Measurements from ENCODE around the gene MSI2.

MSI2 gene

GRCh38 chr17:57335195-57335792, 79.0 kb downstream of the MSI2 start:
- peaks cover 10% of the 10 kb centered on the region for H3K36me3 ChIP-seq (ENCODE audit: insufficient read depth, insufficient read length, low read length)
- DNase-seq (ENCODE audit: low read depth, low spot score) = no peak

GRCh38 chr17:57337390-57337789, 81.1 kb downstream of the MSI2 start:
- Histone ChIP-seq H3K4me3 (ENCODE audit: insufficient read length, low read depth) (no peak overlapping the region), H3K9ac (ENCODE audit: insufficient read length, low read depth) (no peak overlapping the region), H3K4me1 (ENCODE audit: insufficient read depth, insufficient read length) (peaks cover 15% of the 10 kb centered on the region), H3K36me3 (ENCODE audit: insufficient read depth, insufficient read length, low read length) (peaks cover 15% of the 10 kb centered on the region), H3K9me3 (ENCODE audit: insufficient read depth, low read length) (peaks cover 6% of the 10 kb centered on the region; the same call in 1 of the 2 replicates), H3K27me3 (ENCODE audit: insufficient read depth, insufficient read length) (no peaks in the 10 kb centered on the region)
- TF ChIP-seq YY1 (IDR thresholded peaks at IDR 0.05; ENCODE audit: insufficient read depth, insufficient read length) = no peak
- no peak for DNase-seq (ENCODE audit: low read depth, low spot score)

More at GRCh38 chr17:57335195-57335792, 79.0 kb downstream of the MSI2 start:
- H3K27me3 ChIP-seq (ENCODE audit: insufficient read depth, insufficient read length) = no peaks in the 10 kb centered on the region
- TF ChIP-seq ZNF274 (IDR thresholded peaks at IDR 0.05; ENCODE audit: low read depth, low read length) = no peak
- TF ChIP-seq SUZ12 (IDR thresholded peaks at IDR 0.05; ENCODE audit: extremely low read depth, insufficient read depth, insufficient read length) = no peak
- TF ChIP-seq YY1 (IDR thresholded peaks at IDR 0.05; ENCODE audit: insufficient read depth, insufficient read length) = no peak
- H3K4me3 ChIP-seq (ENCODE audit: insufficient read length, low read depth) = no peak overlapping the region
- peaks cover 7% of the 10 kb centered on the region for H3K4me1 ChIP-seq (ENCODE audit: insufficient read depth, insufficient read length)
- no peak overlapping the region for H3K9ac ChIP-seq (ENCODE audit: insufficient read length, low read depth)
- H3K9me3 ChIP-seq (ENCODE audit: insufficient read depth, low read length) = 0 out of 2 replicates have a peak, but pooled peaks cover 6% of the 10 kb centered on the region

GRCh38 chr17:57338257-57338914, 82.1 kb downstream of the MSI2 start:
- H3K9me3 ChIP-seq (ENCODE audit: insufficient read depth, low read length) = peaks cover 6% of the 10 kb centered on the region; the same call in 1 of the 2 replicates
- TF ChIP-seq SUZ12 (IDR thresholded peaks at IDR 0.05; ENCODE audit: extremely low read depth, insufficient read depth, insufficient read length) (no peak), ZNF274 (IDR thresholded peaks at IDR 0.05; ENCODE audit: low read depth, low read length) (no peak), YY1 (IDR thresholded peaks at IDR 0.05; ENCODE audit: insufficient read depth, insufficient read length) (no peak)
- H3K27me3 ChIP-seq (ENCODE audit: insufficient read depth, insufficient read length) = no peaks in the 10 kb centered on the region
- H3K36me3 ChIP-seq (ENCODE audit: insufficient read depth, insufficient read length, low read length) = peaks cover 15% of the 10 kb centered on the region
- no peak overlapping the region for H3K9ac ChIP-seq (ENCODE audit: insufficient read length, low read depth)
- peaks cover 15% of the 10 kb centered on the region for H3K4me1 ChIP-seq (ENCODE audit: insufficient read depth, insufficient read length)
- DNase-seq (ENCODE audit: low read depth, low spot score) = no peak
- H3K4me3 ChIP-seq (ENCODE audit: insufficient read length, low read depth) = no peak overlapping the region

- TF ChIP-seq ZNF274 (IDR thresholded peaks at IDR 0.05; ENCODE audit: low read depth, low read length) (no peak), SUZ12 (IDR thresholded peaks at IDR 0.05; ENCODE audit: extremely low read depth, insufficient read depth, insufficient read length) (no peak), YY1 (IDR thresholded peaks at IDR 0.05; ENCODE audit: insufficient read depth, insufficient read length) (no peak)
- H3K4me1 ChIP-seq (ENCODE audit: insufficient read depth, insufficient read length) = peaks cover 13% of the 10 kb centered on the region
These were observed 84.0 kb downstream of the MSI2 start for GRCh38 chr17:57340160-57340981.

GRCh38 chr17:57341611-57342540, 85.6 kb downstream of the MSI2 start:
- DNase-seq (ENCODE audit: low read depth, low spot score) = no peak
- no peak overlapping the region for H3K4me3 ChIP-seq (ENCODE audit: insufficient read length, low read depth)
- no peaks in the 10 kb centered on the region for H3K27me3 ChIP-seq (ENCODE audit: insufficient read depth, insufficient read length)
- no peaks in the 10 kb centered on the region; the same call in 1 of the 2 replicates for H3K9me3 ChIP-seq (ENCODE audit: insufficient read depth, low read length)
- no peak for TF ChIP-seq YY1 (IDR thresholded peaks at IDR 0.05; ENCODE audit: insufficient read depth, insufficient read length)
- TF ChIP-seq SUZ12 (IDR thresholded peaks at IDR 0.05; ENCODE audit: extremely low read depth, insufficient read depth, insufficient read length) = no peak
- no peak for TF ChIP-seq ZNF274 (IDR thresholded peaks at IDR 0.05; ENCODE audit: low read depth, low read length)
- H3K4me1 ChIP-seq (ENCODE audit: insufficient read depth, insufficient read length) = peaks cover 11% of the 10 kb centered on the region
- no peak overlapping the region for H3K9ac ChIP-seq (ENCODE audit: insufficient read length, low read depth)
- H3K36me3 ChIP-seq (ENCODE audit: insufficient read depth, insufficient read length, low read length) = peaks cover 18% of the 10 kb centered on the region

More at GRCh38 chr17:57340160-57340981, 84.0 kb downstream of the MSI2 start:
- peaks cover 6% of the 10 kb centered on the region; the same call in 1 of the 2 replicates for H3K9me3 ChIP-seq (ENCODE audit: insufficient read depth, low read length)
- no peak overlapping the region for H3K4me3 ChIP-seq (ENCODE audit: insufficient read length, low read depth)
- no peak overlapping the region for H3K9ac ChIP-seq (ENCODE audit: insufficient read length, low read depth)
- H3K36me3 ChIP-seq (ENCODE audit: insufficient read depth, insufficient read length, low read length) = peaks cover 18% of the 10 kb centered on the region
- H3K27me3 ChIP-seq (ENCODE audit: insufficient read depth, insufficient read length) = no peaks in the 10 kb centered on the region
- no peak for DNase-seq (ENCODE audit: low read depth, low spot score)

GRCh38 chr17:57342963-57343589, 86.8 kb downstream of the MSI2 start:
- Histone ChIP-seq H3K27me3 (ENCODE audit: insufficient read depth, insufficient read length) (no peaks in the 10 kb centered on the region), H3K4me3 (ENCODE audit: insufficient read length, low read depth) (no peak overlapping the region), H3K9me3 (ENCODE audit: insufficient read depth, low read length) (no peaks in the 10 kb centered on the region; the same call in 1 of the 2 replicates), H3K36me3 (ENCODE audit: insufficient read depth, insufficient read length, low read length) (peaks cover 27% of the 10 kb centered on the region), H3K4me1 (ENCODE audit: insufficient read depth, insufficient read length) (peaks cover 11% of the 10 kb centered on the region), H3K9ac (ENCODE audit: insufficient read length, low read depth) (no peak overlapping the region)
- TF ChIP-seq SUZ12 (IDR thresholded peaks at IDR 0.05; ENCODE audit: extremely low read depth, insufficient read depth, insufficient read length) = no peak
- TF ChIP-seq ZNF274 (IDR thresholded peaks at IDR 0.05; ENCODE audit: low read depth, low read length) = no peak
- no peak for TF ChIP-seq YY1 (IDR thresholded peaks at IDR 0.05; ENCODE audit: insufficient read depth, insufficient read length)
- no peak for DNase-seq (ENCODE audit: low read depth, low spot score)
